GM18519 (cell line): ENCODE data around the gene NLRP1.
"Not testable (repeated sequence)": the region's sequence is repeated elsewhere in the genome, so short reads cannot be mapped to it uniquely, and the experiment has no call there.

Experiments
- ATAC-seq: cut with Tn5 transposase; IDR thresholded peaks from one replicate; pipeline ENCODE4 v1.9.1; 2021; ENCODE audit warnings: mild to moderate bottlenecking, moderate library complexity; ENCODE audit not compliant: unreplicated experiment, low FRiP score

Gene NLRP1

DNA sequence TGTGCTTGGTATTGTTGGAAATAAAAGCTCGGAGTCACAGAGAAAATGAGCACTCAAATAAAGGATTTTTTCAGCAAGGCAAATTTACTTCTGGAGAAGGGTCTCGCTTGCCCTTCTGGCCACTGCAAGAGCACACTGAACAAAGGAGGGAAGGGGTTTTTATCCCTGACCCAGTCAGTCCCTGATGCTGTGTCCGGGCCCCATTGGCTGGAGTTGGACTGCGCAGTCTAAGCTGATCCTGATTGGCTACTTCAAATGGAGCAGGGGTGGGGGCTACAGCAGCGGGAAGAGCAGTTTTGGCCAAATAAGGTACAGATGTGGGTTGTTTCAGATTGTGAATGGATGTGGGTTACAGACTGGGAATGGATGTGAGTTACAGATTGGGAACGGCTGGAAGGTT is 4.3 kb upstream of the NLRP1 start:
- ATAC-seq, result no peak

DNA sequence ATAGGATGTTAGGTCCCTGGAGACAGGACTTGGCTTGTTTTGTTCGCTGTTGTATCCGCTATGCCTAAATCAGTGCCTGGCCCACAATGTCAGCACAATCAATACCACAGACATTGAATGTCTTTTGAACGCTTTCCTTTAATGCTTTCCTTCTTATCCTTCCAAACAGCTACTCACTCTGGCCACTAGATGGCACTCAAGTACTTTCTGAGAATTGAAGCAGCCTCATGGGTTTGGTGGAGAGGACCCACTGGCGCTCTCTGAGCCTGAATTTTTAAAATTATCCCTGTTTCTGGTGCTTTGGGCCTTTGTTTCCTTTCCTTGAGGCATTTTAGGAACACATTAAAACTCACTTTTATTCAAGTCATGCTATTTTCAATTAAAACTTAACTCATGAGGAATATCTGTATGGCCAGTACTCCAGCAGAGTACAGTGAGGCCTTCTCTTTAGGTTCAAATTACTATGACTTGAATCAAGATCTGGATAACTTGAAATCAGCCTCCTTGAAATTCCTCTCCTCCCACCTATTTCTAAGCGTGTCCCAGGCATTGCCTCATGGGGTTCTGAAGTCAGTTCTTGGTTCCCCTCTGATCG is 3.2 kb upstream of the NLRP1 start:
- ATAC-seq, result no peak

DNA sequence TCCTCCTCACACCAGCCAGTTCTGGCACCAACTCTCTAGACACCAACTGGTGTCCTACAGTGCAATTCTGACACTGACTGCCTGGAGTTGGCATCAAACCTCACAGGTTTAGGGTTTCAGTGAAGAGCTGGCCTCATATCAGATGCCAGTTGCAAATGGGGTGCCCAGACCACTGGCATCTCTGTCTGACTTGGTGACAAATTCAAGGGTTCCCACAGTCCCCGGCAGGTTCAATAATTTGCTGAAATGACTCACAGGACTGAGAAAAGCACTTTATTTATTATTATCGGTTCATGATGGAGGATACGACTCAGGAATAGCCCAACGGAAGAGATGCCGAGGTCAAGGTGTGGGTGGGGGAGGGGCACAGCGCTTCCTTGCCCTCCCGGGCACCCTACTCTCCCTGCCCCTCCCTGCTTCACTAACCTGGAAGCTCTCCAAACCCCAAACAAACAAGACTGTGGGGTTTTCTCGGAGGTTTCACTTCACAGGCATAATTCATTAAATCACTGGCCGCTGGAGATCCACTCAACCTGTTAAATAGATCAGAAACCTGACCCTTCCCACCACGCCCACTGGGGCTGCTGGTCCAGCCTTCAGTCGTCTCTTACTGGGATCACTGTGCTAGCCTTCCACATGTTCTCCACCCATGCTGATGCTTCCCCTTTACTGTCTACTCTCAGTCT is 1.7 kb upstream of the NLRP1 start:
- no peak for ATAC-seq

DNA sequence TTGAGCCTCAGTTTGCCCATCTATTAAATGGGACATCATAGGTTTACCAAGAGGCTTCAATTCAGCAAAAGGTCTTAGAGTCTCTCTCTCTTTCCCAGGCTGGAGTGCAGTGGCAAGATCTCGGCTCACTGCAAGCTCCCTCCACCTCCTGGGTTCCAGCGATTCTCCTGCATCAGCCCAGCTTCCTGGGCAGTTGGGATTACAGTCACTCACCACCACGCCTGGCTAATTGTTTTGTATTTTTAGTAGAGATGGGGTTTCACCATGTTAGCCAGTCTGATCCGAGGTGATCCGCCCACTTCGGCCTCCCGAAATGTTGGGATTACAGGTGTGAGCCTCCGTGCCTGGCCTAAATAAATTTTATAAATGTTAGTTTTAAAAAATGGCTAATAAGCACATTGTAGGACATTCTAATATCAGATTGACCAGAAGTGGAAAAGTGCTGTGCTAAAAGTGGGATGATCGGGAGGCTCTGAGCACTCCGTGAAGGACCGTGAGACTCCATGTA is 1.0 kb upstream of the NLRP1 start:
- ATAC-seq, result no peak

DNA sequence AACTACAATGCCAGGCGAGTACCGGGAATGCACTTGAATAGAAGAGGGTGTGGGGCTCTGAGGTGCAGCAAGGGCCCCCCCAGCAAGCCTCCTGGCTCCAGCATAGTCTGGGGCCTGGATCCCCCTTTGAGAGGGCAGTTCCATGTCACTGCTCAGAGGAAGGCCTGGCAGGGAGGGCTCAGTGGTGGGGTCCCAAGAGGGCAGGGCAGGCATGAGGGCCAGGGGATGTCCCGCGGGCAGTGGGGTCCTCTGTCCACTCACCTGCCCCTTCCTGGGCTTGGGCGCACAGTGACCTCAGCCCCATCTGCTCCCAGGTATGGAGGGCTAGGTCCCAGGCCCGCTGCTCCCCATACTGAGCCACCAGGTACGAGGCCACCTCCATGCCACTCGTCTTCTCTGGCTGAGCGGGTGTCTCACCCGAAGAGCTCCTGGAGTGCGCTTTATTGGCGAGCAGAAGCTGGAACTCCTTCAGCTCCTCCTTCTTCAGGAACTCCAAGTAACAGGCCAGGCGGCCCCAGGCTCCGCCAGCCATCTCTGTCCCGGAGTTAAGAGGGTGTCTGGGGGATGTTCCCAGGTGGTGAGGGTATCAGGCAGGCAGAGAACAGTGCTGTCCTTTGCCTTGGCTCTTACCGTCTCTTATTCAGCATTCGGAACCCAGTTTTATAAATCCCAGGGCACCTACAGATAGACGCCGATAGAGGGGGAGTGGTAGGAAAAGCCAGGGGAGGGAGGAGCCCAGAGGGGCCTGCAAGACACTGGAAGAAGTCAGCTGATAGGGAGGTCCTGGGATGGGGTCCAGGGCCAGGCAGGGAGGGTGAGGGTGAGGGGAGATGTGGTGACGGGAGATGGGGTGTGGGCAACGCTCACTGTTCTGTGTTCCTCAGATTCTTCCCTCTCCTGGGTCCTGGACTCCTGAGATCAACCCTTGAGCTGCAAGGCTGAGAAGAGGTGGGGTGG is 605 bp downstream of the NLRP1 start:
- no peak for ATAC-seq

DNA sequence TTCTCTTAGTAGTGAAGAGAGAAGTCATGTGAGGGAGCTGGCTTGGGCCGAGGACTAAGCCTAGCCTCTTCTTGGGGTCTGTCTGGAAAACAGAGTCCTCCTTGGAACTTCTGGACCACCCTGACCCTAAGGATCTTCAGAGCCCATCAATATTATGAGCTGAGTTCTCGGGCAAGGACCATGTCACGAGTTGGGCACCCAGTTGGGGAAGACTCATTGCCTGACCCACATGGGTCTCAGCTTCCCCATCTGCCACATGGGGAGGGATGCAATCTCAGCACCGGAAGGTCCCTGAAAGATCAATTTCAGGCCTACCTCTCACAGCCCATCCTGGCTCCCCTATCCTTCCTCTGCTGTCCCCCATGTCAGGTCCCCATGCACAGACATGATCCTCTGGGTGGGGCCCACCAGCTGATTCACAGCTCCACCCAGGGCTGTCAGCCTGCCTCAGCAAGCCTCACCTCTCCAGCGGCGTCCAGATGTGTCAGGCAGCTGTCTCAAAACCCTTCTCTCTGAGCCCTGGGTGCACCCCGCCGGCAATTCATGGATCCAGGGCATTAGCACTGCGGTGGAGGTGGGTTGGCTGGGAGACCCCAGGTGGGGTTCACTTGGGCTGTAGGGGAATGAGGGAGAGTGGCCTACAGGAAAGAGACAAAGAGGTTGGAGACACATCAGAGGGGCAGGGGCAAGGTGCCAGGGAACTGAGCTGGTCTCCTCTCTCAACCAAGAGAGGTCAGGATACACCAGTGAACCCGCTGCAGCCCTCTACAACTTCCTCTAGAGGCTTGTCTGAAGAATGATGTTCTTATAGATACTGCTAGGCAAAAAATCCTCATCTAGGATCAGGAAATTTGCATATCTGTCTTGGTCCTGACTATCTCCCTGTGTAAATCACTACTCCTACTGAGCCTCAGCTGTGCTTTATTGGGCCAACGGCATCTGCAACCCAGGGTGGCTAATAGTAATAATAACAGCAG is 1.8 kb downstream of the NLRP1 start:
- ATAC-seq, result no peak

DNA sequence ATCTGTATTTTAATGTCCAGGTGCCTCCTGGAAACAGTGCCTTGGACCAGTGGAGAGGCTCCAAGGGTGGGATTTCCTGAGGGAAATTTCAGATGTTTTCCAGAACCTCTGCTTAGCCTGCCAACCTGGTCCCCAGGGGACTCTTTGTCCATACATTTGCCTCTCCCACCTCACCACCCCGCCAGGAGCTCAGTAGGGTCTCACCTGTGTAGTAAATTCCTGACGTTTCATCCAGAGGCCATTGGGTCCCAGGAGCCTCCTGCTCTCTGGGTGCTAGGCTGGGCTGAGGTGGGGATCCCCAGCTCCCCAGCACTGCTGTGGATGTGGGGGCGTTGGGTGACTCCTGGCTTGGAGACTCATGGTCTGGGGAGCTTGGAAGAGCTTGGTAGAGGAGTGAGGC is 2.7 kb downstream of the NLRP1 start:
- ATAC-seq, result no peak

DNA sequence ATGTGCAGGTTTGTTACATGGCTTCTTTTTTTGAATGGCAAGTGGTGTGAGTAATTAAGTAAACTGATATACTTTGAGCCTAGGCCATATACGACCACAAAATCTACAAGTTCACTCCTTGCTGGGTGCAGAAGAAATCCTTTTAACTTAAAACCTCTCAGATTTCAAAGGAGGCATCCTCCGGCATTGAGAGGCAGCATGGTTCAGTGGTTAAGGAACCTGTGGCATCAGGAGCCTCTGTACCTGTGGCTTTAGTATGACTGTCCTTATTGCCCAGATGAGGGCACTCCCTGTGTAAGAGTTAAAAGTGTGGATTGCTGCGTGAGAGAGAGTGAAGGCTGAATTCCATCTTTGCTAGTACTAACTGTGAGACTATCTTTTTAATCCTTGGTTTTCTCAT is 3.3 kb downstream of the NLRP1 start:
- ATAC-seq, result no peak

DNA sequence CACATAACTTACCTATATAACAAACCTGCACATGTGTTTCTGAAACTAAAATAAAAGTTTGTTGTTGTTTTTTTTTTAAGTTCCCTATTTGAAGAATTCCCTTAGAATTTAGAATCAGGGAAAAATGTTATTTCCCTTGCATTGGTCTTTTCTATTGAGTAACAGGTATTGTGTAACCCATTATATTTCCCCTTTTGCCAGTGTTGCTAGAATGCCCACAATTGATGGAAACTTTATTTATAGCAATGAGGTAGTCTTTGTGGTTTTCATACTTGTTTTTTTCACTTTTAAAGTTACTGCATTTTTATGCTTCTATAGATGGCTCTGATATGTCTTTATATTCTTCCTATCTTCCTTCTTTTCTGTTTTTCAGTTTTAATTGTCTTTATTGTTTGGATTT is 3.9 kb downstream of the NLRP1 start:
- no peak for ATAC-seq

DNA sequence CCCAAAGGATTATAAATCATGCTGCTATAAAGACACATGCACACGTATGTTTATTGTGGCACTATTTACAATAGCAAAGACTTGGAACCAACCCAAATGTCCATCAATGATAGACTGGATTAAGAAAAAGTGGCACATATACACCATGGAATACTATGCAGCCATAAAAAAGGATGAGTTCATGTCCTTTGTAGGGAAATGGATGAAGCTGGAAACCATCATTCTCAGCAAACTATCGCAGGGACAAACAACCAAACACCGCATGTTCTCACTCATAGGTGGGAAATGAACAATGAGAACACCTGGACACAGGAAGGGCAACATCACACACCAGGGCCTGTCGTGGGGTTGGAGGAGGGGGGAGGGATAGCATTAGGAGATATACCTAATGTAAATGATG is 5.5 kb downstream of the NLRP1 start:
- not testable (repeated sequence) for ATAC-seq

DNA sequence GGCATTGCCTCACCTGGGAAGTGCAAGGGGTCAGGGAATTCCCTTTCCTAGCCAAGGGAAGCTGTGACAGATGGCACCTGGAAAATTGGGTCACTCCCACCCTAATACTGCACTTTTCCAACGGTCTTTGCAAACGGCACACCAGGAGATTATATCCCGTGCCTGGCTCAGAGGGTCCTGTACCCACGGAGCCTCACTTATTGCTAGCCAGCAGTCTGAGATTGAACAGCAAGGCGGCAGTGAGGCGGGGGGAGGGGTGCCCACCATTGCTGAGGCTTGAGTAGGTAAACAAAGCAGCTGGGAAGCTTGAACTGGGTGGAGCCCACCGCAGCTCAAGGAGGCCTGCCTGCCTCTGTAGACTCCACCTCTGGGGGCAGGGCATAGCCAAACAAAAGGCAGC is 11.3 kb downstream of the NLRP1 start:
- ATAC-seq, result not testable (repeated sequence)

DNA sequence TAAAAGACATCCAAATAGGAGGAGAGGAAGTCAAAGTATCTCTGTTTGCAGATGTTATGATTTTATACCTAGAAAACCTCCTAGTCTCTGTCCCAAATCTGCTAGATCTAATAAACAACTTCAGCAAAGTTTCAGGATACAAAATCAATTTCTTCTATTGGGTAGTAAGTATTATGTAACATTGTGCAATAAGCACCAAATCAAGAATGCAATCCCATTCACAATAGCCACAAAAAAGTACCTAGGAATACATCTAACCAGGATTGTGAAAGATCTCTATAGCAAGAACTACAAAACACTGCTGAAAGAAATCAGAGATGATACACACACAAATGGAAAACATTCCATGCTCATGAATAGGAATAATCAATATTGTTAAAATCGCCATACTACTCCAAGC is 13.0 kb downstream of the NLRP1 start:
- ATAC-seq, result no peak

DNA sequence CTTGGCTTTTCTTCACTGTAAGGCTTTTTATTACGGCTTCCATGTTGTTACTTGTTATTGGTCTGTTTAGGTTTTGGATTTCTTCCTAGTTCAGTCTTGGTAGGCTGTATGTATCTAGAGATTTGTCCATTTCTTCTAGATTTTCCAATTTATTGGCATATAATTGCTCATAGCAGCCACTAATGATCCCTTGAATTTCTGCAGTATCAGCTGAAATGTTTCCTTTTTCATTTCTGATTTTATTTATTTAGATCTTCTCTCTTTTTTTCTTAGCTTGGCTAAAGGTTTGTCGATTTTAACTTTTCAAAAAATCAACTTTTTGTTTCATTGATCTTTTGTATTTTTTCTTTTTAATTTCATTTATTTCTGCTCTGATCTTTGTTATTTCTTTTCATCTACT is 18.5 kb downstream of the NLRP1 start:
- no peak for ATAC-seq

DNA sequence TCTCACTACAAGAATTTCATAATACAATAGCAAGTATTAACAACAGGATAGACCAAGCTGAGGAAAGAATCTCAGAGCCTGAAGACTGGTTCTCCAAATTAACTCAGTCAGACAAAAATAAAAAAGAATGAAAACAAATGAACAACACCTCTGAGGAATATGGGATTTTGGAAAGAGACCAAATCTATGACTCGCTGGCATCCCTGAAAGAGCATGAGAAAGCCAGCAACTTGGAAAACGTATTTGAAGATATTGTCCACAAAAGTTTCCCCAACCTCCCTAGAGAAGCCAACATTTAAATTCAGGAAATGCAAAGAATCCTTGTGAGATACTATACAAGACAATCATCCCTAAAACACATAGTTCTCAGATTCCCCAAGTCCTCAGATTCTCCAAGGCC is 20.9 kb downstream of the NLRP1 start:
- ATAC-seq, result no peak

DNA sequence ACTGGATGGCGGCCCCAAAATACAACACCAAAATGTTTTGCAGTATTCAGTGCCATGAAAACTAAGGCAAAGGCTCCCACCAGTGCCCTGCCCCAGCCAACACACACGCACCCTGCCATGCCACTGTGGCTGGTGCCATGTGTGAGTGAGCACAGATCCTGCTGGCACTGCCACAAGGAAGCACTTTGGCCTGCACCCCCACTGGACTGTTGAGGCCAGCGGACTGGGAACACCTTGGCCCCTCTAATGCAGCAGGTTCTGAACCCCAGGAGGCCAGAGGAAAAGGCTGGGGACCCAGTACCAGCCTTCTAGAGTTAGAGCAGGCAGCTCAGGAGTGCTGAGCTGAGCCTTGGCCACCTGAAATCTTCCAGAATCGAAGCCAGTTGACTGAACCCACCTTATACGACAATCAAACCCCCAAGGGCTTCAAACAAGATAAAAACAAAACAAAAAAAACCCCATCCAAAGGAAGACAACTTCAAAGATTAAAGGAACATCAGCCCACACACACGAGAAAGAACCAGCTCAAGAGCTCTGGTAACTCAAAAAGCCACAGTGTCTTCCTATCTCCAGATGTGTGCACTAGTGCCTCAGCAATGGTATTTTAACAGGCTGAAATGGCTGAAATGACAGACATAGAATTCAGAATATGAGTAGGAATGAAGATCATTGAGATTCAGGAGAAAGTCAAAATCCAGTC is 21.5 kb downstream of the NLRP1 start:
- no peak for ATAC-seq

DNA sequence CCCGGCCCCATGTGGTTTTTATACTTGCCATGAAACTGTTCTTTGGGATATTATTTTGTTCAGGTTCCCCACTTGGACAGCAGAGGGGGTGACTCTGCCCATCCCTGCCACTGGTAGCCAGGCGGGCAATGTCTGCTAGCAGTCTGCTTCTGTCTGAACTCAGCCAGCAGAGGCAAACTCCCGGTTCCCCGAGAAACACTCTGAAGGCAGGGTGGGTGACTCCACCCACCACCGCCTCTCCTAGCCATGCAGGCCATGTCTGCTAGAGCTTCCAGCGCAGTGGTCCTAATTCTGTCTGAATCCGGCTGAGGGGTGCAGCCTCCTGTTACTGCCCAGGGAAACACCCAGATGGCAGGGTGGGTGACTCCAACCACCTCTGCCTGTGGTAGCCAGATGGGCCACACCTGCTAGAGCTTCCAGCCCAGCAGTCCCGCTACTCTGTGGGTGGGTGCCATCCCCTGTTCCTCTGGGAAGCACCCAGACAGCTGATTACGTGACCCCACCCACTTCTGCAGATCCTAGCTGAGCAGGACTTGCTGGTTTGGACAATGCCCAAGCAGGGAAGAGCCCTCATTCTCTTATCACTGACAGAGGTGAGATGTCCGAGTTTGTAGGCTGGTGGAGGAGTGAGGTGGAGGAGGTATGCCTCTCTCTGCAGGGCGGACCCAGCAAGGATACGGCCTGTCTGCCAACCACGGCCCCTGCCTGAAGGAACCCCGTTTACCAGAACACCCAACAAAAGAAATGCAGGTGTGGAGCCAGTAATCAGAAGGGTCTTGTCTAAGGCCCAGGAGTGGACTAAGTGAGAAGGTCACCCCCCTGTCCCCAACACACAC is 22.4 kb downstream of the NLRP1 start:
- no peak for ATAC-seq

DNA sequence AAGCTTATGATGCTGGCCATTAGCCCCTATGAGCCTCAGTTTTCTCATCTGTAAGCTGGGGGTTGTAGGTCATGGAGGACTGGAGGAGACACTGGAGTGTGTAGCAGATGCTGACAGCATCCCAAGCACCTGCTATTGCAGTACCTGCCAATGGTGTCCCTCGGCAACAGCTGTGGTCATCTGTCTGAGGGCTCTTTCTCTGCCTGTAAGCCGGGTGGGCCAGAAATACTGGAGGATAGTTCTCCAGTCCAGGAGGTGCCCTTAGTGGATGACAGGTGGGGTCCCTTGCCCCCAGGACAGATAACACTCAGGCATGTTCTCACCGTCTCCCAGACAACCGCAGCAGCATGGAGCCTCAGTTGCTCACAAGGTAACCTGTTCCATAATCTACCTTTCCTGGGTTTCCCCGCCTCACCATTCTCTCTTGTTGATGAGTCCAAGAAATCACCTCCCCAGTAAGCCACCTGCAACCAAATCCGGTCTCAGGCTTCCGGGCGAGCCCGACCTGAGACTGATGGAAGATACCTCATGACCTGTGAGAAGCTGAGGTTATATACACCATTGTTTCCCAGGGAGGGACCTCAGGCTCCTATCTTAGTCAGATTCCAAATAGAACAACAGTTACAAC is 23.8 kb downstream of the NLRP1 start:
- ATAC-seq, result no peak
